CD4-positive, alpha-beta T cell treated with Interferon gamma for 1 hour (primary cell): Measurements from ENCODE around the gene JAKMIP1.
"Not testable (repeated sequence)": the region's sequence is repeated elsewhere in the genome, so short reads cannot be mapped to it uniquely, and the experiment has no call there.

ENCODE experiments used
- DNase-seq: peaks from one replicate; pipeline ENCODE4 v3.0.0-alpha.2; 2020

JAKMIP1 gene

GRCh38 chr4:6228158-6229067 lies 28.1 kb upstream of the JAKMIP1 start:
- no peak for DNase-seq

DNA sequence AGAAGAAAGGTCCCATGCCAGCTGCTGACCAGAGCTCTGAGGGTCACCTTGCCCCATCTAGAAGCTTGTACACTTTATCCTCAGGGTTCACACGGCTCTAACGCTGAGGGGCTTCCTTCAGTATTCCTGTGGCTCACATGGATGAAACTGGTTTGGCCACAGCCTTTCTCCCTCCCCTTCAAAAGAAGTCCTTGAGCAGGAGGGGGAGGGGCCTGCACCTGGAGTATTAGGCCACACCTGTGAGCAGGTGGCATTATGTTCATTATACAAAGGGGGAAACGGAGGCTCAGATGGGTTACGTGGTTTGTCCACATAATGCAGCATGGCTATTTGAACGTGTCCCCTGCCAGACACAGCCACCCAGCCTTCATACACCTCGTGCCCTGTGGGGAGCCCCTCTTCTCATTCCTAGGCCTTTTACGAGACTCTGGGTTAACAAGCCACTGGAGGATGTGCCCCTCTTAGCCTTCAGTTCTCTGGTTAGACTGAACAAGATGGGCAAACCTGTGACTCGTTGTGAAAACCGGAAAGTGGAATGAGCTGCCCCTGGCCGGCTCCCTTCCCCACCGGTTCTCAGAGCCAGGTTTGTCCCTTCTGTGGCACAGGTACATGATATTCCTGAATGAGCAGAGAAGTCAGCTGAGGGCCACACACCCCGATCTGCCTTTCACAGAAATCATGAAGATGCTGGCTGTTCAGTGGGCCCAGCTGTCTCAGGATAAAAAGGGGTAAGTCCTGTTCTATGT lies 27.2 kb upstream of the JAKMIP1 start:
- DNase-seq = no peak

GRCh38 chr4:6226506-6226905 lies 26.2 kb upstream of the JAKMIP1 start:
- DNase-seq = no peak

DNA sequence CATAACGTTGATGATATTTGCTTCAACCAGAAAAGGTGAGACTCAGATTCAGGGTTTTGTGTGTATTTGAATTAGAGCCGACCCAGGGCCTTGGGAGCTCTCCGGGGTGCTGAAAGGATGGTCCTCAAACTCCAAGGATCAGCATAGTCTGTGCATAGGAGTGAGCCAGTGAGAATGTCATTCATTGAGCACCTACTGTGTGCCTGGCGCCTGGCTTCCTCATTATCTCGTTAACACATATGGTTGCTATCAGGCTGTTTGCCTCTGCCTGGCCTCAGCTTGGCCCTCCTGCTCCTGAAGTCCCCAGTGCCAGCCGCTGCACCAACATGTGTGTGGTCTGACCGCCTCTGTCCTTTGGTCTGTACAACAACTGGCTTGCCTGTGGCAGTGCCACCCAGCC lies 25.1 kb upstream of the JAKMIP1 start:
- DNase-seq = no peak

GRCh38 chr4:6224735-6225134 lies 24.4 kb upstream of the JAKMIP1 start:
- DNase-seq = no peak

DNA sequence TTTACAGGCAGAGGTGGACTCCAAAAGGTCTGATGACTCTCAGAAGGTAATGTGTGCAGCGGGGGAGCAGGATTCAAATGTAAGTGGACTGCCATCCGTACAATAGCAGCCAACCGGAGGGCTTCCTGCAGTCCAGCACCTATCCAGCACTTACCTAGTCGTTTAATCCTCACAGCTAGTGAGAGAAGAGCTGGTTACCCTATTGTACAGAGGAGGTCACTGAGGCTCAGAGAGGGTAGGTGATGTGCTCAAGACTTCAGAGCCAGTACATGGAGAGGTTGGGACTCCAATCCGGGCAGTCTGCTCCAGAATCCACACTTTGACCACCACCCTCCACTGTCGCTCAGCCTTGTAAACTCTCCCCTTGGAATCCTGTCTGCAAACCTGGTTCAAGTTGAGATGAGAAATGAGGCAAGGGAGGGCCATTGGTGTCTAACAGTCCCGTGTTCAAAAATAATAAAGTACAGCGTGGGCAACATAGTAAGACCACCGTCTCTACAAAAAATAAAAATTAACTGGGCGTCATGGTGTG lies 22.5 kb upstream of the JAKMIP1 start:
- no peak for DNase-seq

GRCh38 chr4:6221851-6222760 lies 21.8 kb upstream of the JAKMIP1 start:
- DNase-seq = peak; percentile 24

DNA sequence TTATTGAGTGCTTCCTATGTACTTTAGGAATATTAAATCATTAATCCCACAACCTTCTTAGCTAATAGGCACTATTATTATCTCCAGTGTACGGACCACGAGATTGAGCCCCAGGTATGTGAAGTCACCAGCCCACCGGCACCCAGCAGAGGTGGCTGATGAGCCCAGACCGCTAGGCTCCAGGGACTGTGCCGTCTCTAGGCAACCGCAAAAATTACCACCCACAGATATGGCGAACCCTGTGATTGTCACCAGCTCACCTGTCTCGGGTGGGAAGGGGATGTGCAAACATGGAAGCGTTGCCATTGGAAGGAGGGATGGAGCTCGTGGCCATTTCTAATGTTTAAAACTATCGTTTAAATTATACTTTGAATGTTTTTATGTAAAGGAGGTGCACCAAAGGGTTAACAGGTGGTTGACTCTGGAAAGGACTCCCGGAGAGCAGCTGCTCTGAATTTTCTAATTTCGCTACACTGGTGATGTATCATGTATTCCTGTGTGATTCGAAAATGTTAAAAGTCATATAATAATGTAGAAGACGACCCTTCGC lies 21.0 kb upstream of the JAKMIP1 start:
- DNase-seq = no peak

DNA sequence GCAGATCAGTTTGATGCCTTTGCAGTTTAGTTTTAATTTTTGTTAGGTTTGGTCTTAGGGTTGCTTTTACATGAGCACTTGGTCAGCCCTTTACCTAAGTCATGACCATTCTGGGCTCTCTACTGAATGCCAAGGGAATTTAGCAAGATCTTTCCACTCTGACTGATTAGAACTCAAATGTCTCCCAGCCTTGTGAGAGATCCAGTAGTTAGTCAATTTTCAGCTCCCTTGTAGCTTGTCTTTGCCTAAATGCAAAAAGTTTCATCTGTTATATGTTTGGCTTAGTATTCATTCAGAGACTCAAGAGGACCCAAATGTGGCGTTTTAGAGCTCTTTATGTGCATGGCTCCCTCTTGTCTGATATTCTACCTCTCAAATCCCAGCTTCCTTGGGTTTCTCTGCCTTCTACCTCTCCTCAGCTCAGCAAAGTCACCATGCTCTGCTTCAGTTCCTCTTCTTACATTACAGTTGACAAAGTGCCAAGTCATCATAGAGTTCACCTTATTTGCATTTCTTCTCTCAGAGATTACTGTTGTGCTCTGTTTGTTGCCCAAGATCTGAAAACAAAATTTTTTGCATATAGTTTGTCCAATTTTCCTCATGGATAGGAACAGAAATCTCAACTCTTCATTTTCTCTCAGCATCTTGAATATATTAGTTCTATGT lies 17.5 kb upstream of the JAKMIP1 start:
- DNase-seq = no peak

DNA sequence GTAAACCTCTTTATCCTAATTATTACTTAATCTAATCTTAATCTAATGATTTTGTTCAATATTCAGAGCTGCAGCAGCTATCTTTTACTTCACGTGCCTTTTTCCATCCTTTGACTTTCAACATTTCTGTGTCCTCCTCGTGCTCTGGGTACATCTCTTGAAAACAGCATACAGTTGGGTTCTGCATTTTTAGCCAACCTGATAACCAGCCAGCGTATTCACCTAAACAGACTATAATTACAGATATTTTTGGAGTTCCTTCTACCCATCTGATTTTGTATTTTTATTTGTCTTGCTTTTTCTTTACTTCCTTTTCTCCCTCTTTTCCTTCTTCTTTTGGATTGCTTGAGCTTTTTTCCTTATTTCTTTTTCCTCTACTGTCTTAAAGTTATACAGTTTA lies 16.2 kb upstream of the JAKMIP1 start:
- no peak for DNase-seq

DNA sequence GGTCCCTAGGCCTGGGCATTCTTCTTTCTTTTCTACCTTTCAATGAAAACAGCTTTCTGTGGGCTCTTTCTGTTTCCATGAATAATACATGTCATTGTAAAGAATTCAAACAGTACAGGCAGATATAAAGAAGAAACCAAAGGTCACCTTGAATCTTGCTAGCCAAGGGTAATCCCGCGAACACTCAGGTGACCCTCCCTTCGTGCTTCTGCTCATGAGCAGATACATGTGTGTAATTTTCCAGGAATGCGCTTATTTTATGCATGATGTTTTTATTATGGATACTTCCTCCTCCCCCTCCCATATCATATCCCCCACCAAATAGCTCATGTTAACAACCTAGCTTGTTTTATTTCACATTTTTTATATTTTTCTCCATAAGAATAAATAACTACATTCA lies 9.6 kb upstream of the JAKMIP1 start:
- DNase-seq = no peak

- DNase-seq = not testable (repeated sequence)
Observed at GRCh38 chr4:6209291-6209690, 8.9 kb upstream of the JAKMIP1 start.

GRCh38 chr4:6208416-6208815 lies 8.1 kb upstream of the JAKMIP1 start:
- no peak for DNase-seq

DNA sequence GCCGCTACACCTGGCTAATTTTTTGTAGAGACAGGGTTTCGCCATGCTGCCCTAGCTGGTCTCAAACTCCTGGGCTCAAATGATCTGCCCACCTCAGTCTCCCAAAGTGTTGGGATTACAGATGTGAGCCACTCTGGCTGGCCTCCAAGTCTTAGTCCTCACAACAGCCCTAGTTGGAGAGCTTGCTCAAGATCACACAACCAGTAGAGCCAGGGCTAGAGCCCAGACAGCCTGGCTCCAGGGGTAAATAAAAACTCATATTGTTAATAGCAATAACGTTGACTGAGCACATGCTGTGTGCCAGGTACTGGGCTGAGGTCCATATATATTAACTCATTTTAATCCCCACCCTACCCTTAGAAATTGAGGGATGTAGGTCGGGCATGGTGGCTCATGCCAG lies 7.3 kb upstream of the JAKMIP1 start:
- DNase-seq = no peak

- no peak for DNase-seq
Observed at GRCh38 chr4:6206771-6207290, 6.5 kb upstream of the JAKMIP1 start.

GRCh38 chr4:6205973-6206372 lies 5.6 kb upstream of the JAKMIP1 start:
- DNase-seq = no peak

DNA sequence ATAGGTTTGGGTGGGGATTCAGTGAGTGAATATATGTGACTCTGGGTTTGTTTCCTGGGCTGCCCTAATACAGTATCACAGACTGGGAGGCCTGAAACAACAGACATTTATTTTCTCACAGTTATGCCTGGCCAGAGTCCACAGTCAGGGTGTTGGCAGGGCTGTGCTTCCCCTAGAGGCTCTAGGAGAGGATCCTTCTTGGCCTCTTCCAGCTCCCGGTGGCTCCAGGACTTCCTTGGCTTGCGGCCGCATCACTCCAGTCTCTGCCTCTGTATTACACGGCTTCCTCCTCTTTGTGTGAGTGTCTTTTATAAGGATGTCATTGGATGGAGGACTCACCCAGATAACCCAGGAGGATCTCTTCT lies 5.2 kb upstream of the JAKMIP1 start:
- DNase-seq = no peak

GRCh38 chr4:6204871-6205566 lies 4.7 kb upstream of the JAKMIP1 start:
- no peak for DNase-seq

- DNase-seq = no peak
Observed at GRCh38 chr4:6204098-6204497, 3.7 kb upstream of the JAKMIP1 start.

GRCh38 chr4:6201580-6202091 lies 1.3 kb upstream of the JAKMIP1 start:
- DNase-seq = peak; percentile 41

- no peak for DNase-seq
Observed at GRCh38 chr4:6200922-6201362, 593 bp upstream of the JAKMIP1 start.
